ENCODE measurements around the gene EPHB1. TPM values are rescaled to one million over a fixed set of nuclear protein-coding genes. Genes with fewer than 3 reads are reported as not detected.

EPHB1 gene
- 8.1 TPM for total RNA-seq

DNA sequence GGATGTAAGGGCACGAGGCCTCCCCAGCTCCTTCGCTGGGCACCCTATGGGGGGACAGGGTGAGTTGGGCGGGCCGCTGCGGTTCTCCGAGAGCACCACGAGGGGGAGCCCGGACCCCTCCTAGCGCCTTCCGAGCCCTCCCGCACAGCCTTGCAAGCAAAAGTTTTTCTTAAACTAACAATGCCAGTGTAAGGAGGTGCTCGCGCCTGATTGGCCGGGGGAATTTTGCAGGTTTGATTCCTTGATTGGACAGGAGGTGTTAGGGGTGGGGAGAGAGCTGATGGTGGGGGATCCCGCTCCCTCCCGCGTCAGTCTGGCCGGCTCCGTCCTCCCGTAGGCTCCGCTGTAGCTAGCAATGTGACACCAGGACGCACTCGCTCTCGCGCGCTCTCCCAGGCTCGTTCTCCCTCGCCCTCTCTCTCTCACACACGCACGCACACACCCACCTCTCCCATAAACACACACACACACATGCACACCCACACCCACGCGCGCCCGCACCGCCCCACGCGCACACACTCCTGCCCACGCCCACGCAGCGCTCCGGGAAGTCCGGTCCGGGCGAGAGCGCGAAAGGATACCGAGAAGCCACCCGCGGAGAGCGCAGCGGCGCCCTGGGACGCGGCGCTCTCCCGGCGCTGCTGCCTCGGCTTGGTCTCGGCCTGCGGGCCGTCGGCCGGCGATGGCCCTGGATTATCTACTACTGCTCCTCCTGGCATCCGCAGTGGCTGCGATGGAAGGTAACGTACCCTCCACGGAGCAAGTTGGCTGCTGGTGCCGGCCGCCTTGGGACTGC lies at the start of gene EPHB1:
EPHB1 (plus strand) TSS at position 311 of the 796 bp plus-strand sequence.
- peak; percentile 87 for ATAC-seq
- peak; percentile 86 for DNase-seq (ENCODE audit: low spot score)

GRCh38 chr3:134748698-134749097 lies 46.4 kb upstream of the EPHB1 start:
- ATAC-seq (no peak), DNase-seq (ENCODE audit: low spot score) (no peak)

- DNase-seq (ENCODE audit: low spot score) (no peak), ATAC-seq (no peak)
Observed at GRCh38 chr3:134749174-134749573, 45.9 kb upstream of the EPHB1 start.

DNA sequence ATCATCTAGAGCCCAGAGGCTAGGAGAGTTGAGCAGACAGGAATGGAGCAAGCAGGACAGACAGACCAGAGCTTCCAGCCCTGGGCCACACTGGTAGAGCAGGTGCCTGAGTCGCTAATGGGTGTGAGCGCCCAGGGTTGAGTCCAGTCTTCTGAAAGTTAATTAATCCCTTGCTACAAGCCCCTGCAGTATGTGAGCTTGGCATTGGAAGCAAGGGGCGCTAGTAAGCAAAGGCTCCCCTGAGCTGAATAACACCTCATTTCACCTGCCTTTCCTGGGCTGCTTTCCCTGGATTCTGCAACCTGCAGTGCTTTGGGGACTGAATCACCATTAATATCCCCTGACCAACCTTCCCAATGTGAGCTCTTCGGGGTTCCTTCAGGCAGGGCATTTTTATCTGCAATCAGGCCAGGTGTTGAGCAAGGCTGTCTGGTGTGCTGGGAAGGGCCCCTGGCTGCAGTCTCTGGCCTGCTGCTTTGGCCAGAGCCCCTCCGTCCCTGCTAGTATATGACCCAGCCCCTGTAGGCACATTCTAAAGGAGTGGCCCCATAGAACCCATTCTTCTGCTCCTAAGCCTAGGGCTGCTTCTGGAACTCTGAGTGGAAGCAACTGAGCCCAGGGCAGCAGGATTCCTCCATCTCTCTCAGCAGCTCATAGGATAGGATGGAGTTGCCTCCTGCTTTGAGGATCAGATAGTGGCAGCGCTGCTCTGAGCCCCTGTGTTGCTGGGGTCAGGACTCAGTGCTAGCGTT lies 45.1 kb upstream of the EPHB1 start:
- DNase-seq (ENCODE audit: low spot score) (no peak), ATAC-seq (no peak)

DNA sequence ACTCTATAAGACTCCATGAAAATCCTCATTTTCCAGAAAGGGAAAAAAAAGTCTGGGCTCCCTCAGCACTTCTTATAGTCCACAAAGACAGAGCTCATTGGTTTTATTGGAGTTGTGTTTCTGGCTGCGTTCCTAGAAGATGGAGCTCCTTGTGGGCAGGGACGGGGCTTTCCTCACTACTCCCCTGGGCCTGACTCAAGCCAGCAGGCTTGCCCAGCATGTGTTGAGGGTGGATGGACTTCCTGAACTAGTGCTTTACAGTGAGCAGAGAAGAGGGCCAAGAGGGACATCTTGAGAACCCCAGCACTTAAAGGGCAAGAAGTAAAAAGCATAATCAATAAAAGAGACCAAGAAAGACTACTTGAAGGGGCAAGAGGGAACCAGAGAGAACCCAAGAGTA lies 43.2 kb upstream of the EPHB1 start:
- DNase-seq (ENCODE audit: low spot score) (no peak), ATAC-seq (no peak)

DNA sequence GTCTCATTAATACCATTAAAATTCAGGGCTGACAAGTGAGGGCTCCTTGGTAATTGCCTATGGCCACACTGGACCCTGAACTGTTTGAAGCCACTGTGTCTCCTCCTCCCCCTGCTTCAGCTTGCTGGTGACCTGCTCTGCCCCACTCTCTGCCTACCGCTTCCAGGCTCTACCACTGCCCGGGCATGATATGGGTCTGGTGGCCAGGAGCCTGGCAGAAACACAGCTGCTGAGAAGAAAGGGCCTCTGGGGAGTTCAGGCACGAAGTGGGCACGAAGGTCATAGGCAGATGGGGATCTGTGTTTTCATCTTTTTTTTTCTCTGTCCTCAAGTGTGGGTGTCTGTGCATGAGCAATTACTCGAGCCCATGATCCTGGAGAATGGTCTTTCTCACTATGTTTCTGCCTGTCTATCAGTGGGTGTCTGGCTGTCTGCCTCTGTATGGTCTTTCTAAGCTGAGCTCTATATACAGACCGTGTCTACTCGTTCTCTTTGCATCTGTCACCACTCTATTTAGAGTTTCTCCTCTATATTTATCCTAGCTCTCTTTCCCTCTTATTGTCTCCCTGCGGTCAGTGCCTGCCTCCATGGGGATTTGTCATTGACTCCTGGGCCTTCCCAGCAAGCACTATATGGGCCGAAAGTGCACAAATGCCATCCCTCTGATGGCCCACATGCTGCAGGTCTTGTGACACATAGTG lies 42.1 kb upstream of the EPHB1 start:
- no peak for DNase-seq (ENCODE audit: low spot score)
- no peak for ATAC-seq

- DNase-seq (ENCODE audit: low spot score) (no peak), ATAC-seq (peak; percentile 24)
Observed at GRCh38 chr3:134753999-134754742, 40.9 kb upstream of the EPHB1 start.

GRCh38 chr3:134754768-134755559 lies 40.1 kb upstream of the EPHB1 start:
- ATAC-seq (peak; percentile 93), DNase-seq (ENCODE audit: low spot score) (no peak)

GRCh38 chr3:134755821-134756220 lies 39.2 kb upstream of the EPHB1 start:
- no peak for ATAC-seq
- DNase-seq (ENCODE audit: low spot score), result no peak

DNA sequence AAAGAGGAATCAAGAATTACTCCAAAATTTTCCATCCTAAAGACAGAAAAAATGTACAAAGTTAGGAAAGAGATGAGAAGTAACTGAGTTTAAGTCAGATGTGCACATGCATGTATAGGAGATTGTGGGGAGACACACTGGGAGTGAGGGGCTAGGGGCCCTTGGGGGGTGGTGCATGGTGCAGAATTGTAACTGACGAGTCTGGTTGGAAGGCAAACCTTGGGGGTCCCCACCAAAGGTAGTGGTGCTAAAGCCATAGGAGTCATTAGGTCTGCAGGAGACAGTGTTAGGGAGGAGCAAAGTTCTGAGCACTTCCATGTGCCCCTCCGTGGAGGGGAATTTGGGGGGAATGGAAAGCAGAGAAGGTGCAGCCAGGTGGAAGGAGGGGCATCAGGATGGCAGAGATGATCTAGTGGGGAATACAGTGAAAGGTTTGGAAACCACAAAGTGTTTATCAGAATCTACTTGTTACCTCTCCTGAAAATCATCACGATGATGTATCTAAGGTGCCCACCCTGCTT lies 37.5 kb upstream of the EPHB1 start:
- no peak for DNase-seq (ENCODE audit: low spot score)
- no peak for ATAC-seq

- ATAC-seq, result no peak
- DNase-seq (ENCODE audit: low spot score), result no peak
Observed at GRCh38 chr3:134761213-134761612, 33.8 kb upstream of the EPHB1 start.

DNA sequence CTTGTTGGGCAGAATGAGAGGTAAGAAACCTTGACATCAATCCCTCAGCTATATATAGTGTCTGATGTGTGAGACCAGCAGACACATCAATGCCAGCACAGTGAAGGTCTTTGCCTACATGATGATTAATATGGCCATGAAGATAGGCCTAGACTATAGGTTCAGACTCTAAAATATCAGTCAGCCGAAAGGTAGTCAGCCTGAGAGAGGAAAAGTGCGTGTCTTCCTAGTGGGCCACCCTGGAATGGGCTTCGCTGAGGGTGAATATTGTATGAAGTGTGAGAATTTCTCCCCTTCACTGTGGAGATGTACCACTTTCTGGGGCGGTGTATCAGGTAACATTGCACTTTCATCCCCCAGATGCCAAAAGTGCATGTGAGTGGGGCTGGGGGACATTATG lies 33.0 kb upstream of the EPHB1 start:
- DNase-seq (ENCODE audit: low spot score) (no peak), ATAC-seq (no peak)

- no peak for DNase-seq (ENCODE audit: low spot score)
- ATAC-seq, result no peak
Observed at GRCh38 chr3:134765468-134765867, 29.6 kb upstream of the EPHB1 start.

DNA sequence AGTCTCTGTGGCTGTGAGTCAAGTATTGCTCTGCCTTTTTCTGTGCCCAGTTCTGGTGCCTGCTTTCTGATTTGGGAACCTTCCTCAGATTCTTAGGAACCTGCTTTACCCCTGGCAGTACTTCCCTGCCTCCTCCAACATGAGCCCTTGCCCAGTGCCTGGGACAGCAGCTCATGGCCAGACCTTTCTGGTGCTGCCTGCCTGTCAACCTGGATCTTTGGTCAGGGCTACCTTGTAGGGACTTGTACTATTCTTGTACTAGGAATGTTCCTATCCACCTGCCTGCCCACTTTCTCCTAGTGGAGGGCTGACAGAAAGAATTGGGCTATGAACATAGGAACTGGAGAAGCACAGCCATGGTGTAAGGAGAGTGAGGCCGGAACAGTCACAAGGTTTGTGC lies 28.8 kb upstream of the EPHB1 start:
- no peak for ATAC-seq
- DNase-seq (ENCODE audit: low spot score), result no peak

- ATAC-seq (no peak), DNase-seq (ENCODE audit: low spot score) (no peak)
Observed at GRCh38 chr3:134768116-134768515, 26.9 kb upstream of the EPHB1 start.

DNA sequence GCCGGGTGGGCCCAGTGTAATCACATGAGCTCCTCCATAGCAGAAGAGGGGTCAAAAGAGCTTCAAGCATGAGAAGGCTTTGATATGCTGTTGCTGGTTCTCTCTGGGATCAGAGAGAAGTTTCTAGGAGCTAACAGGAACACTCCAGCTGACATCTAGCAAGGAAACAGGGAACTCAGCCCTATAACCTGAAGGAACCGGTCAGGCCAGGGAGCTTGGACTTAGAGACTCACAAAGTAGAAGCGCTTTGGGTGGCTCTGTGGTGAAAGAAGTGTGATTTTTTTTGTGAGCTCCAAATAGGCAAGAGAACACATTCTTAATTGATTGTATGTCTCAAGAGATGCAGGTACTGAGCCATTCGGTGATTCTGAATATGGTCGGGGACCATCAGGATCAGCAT lies 26.2 kb upstream of the EPHB1 start:
- ATAC-seq (no peak), DNase-seq (ENCODE audit: low spot score) (no peak)

DNA sequence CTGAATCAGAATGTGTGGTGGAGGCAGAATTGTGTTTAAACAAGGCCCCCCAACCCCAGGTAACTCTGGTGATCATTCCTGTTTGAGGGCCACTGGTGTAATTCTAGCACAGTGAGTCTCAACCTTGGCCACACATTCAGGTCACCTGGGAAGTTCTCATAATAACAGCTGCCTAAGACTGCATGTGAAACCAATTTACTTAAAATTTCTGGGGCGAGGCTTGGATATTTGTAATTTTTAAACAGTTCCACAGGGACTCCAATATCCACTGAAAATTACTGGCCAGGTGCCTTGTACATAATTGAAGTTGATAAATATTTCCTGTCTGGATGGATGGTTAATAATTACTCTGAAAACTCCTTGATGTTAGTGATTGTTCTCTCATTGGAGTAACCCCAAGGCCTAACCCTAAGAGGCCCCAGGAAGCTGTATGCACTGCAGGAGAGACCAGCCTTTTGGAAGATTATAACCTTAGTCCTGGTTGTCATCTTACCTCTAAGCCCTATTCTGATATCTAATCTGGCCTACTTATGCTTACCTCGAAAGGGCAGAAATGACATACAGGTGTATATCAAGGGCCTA lies 25.7 kb upstream of the EPHB1 start:
- DNase-seq (ENCODE audit: low spot score), result no peak
- no peak for ATAC-seq

DNA sequence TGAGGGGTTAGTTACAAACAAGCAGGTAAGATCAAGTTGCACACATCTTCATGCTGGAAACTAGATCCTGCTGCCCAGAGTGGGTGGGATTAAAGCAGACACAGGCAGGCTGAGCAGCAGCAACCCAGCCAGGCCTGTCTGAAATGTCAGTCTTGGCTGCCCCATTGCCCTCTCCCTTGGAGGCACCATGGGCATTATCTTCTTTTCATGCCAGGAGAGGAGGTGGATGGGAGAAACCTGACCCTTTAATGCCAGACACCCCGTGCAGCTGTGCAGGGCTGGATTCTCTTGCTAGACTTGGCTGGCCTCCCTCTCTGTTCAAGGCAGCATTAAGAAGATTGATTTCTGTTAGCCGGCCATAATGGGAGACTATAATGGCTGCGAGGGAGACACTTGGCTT lies 23.0 kb upstream of the EPHB1 start:
- ATAC-seq (no peak), DNase-seq (ENCODE audit: low spot score) (no peak)

DNA sequence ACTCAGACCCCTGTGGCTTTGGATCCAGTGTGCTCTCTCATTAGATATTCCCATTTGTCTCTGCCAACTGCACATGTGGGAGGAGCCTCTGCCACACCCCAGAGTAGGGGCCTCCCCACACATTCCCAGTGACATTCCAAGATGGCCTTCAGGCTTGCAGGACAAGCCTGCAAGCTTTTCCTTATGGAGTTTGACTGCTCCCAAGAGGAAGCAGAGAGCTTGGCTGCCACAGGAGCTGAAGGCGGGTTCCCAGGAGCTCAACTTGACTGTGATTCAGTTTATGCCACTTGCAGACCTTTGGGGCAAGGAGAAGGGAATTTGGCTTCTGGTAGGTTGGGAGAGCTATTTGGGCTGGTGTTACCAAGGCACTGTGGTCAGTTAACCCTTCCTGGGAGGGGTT lies 22.5 kb upstream of the EPHB1 start:
- ATAC-seq (no peak), DNase-seq (ENCODE audit: low spot score) (no peak)

DNA sequence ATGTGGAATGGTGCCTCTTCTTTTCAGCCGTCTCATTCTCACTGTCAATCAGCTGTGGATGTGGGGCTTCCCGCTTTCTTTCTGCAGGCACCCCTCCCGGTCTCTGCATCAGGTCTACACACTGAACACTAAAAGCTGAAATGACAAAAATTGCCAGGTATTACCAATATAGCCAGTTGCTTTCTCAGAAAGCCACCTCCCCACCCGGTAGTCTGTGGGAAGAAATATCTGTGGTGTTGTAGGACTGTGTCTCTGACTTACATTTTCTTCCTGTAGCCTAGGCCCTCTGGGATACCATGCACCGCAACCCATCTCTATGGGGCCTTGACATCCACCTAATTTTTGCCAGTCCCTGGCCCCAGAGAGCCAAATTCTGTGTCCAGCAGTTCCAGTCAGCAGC lies 19.2 kb upstream of the EPHB1 start:
- DNase-seq (ENCODE audit: low spot score), result no peak
- no peak for ATAC-seq
